Measurements from ENCODE around the gene COX19.

DNA sequence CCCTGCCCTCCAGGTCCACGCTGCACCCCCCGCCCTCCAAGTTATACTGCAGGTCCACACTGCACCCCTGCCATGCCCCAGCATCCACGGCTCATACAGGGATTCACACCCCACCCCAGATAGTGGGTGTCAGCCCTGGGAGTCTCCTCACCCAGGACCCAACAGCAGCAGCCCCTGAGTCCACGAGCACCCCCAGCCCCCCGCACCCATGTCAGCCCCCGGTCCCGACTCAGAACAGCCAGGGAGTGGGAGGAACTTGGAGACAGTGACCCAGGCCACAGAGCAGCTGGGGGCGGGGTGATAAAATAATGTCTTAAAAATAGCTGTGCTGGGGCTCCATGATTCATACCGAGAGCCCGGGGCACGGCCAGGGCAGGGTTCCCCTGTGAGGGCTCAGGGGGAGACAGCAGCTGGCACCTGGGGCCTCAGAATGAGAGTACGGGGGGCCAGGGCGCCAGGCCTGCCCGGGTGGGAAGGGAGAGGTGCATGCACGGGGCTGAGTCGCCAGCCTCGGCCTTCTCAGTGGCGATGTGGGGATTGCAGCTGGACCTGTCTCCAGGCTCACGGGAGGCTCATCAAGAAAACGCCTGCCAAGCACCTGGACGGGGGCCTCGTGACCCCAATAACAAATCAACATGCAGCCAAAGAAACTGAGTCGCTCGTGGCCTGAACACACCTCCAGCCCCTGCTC, 50.7 kb downstream of the COX19 start:
- TF ChIP-seq CTCF (IDR thresholded peaks at IDR 0.05 in 2 of 3, conservative IDR thresholded peaks at IDR 0.05 in 1 of 3; ENCODE audit: borderline replicate concordance in 1 of 3, insufficient read depth in 1 of 3, low read depth in 2 of 3, low read length in 2 of 3): no peak
- TF ChIP-seq SIN3A (IDR thresholded peaks at IDR 0.05; ENCODE audit: low read depth): no peak
- TF ChIP-seq YY1 (IDR thresholded peaks at IDR 0.05; ENCODE audit: extremely low read depth, insufficient replicate concordance, low read depth, low read length): no peak
- no peak for TF ChIP-seq POLR2A (IDR thresholded peaks at IDR 0.05; ENCODE audit: borderline replicate concordance, extremely low read depth, insufficient read depth, insufficient read length)
- no peak for TF ChIP-seq ATF3 (IDR thresholded peaks at IDR 0.05)
- no peak for TF ChIP-seq EZH2 (IDR thresholded peaks at IDR 0.05)
- TF ChIP-seq EZH2phosphoT487 (IDR thresholded peaks at IDR 0.05; ENCODE audit: borderline replicate concordance): no peak
- no peak for TF ChIP-seq POLR2AphosphoS5 (IDR thresholded peaks at IDR 0.05; ENCODE audit: low read depth, low read length)

Data from HCT116 (cell line).